Epithelial cell of esophagus (primary cell): ENCODE data around the gene MYF5.

Source experiments
- DNase-seq: peaks from one replicate; pipeline ENCODE4 v3.0.0; 2010; ENCODE audit warnings: low read depth
- H3K4me3 ChIP-seq: 2 replicates; pipeline ENCODE4 v1.5.1; 2011; ENCODE audit warnings: mild to moderate bottlenecking, low read length, control low read depth
- CTCF ChIP-seq: IDR thresholded peaks from 2 replicates; pipeline ENCODE4 v1.5.1; 2011; ENCODE audit warnings: low read depth, mild to moderate bottlenecking, low read length, control low read depth, inconsistent platforms; ENCODE audit not compliant: insufficient read depth; ENCODE audit errors: missing control alignments

MYF5 gene

GRCh38 chr12:80712866-80713265 lies 3.8 kb upstream of the MYF5 start:
- no peak for DNase-seq
- no peak for TF ChIP-seq CTCF
- H3K4me3 ChIP-seq, result no peak overlapping the region

DNA sequence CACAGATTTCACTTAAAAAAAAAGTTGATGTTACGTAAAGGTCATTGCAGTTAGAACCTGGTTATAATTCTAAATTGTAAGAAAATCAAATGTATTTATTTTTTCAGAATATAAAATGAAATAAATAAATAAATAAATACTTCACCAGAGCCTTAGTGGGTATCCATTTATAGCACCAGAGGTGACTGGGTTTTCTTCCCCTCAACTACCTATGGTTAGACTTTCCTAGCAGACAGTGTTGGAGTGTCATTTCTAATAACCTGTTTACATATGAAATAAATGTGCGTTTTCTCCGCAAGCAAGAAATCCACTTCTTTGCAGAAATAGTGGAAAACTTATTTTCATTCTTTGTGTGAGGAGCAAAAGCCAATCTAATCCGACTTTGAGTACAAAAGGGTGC lies 3.3 kb upstream of the MYF5 start:
- TF ChIP-seq CTCF, result no peak
- DNase-seq, result no peak
- no peak overlapping the region for H3K4me3 ChIP-seq

- DNase-seq, result peak; percentile 4
- no peak for TF ChIP-seq CTCF
- no peak overlapping the region for H3K4me3 ChIP-seq
Measured at GRCh38 chr12:80714055-80714454, 2.7 kb upstream of the MYF5 start.

DNA sequence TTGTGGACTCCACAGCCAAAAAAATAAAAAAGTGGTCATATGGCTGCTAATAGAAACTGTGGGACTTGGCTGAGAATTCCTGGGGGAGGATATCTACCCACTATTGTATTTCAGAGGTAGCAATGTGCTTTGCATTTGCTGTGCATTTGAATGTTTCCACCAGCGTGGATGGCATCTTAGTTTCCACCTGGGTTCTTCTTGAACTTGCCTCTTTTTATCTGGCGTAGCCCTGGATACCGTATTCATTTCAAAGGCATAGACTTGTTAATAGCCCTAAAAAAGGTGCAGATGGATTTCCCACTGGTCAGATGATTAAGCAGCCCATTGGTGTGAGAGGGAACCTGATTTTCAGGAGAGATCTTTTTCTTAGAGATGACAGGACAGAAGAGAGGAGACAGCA lies 1.9 kb upstream of the MYF5 start:
- no peak for DNase-seq
- no peak overlapping the region for H3K4me3 ChIP-seq
- TF ChIP-seq CTCF, result no peak

DNA sequence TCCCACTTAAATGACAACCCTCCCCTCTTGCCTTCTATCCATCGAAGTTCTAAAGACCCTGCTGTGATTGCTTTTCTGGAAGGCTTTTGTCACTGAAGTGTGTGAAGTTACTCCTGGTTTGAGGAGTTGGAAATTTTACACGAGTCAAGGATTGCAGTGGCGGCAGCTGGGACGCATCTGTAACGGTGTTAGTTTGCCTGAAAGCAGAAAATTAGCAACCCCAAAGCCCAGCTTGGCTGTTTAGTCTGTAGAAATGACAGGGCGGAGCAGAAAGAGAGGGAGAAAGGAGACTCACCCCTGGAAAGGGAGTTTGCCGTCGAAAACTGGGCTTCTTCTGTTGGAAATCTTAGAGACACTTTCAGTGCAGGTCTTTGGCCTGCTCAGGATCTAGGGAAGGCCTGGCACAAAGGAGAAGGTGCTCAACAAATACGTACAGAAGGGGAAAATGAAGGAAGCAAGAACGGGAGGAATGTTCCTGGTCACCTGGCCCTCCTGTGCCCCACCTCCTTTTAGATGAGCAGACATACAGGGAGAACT lies 931 bp upstream of the MYF5 start:
- no peak for TF ChIP-seq CTCF
- H3K4me3 ChIP-seq, result no peak overlapping the region

DNA sequence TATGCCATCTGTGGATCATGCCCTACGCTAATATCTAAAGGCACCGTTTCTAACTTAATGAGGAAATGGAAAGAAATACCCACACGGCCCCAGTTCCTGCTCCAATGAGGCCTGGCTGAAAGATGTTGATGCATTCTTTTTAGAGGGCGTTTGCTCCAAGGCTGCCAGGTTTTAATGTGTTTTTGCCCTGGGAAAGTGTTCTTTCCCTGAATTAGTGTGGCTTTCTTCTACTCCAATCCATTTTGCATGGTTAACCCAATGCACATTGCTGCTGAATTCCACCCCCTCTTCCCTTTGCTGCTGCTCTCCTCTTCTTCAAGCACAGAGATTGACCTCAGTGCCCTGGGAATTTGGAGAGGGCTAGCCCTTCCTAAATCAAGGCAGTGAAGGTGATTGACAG lies 1.1 kb downstream of the MYF5 start:
- no peak for TF ChIP-seq CTCF
- no peak for DNase-seq
- H3K4me3 ChIP-seq, result no peak overlapping the region

More for the DNA sequence above, 931 bp upstream of the MYF5 start:
- no peak for DNase-seq

GRCh38 chr12:80720516-80720915 lies 3.8 kb downstream of the MYF5 start:
- no peak for TF ChIP-seq CTCF
- no peak overlapping the region for H3K4me3 ChIP-seq
- no peak for DNase-seq
